HEK293 (cell line): ENCODE results near the gene KRTAP4-16.
A peak's percentile ranks its signal among the peaks of the same experiment; 100 is the strongest.
"Not testable (repeated sequence)": the region's sequence is repeated elsewhere in the genome, so short reads cannot be mapped to it uniquely, and the experiment has no call there.

Experiments
- CTCF ChIA-PET: fragments of 350-600 bp; formaldehyde crosslinking; extraction: SDS; loops from one replicate; lab custom pipeline; 2021; ENCODE audit warnings: antibody characterized with exemption; lab: Yijun Ruan, JAX
- POLR2A ChIA-PET: fragments of 300-600 bp; formaldehyde crosslinking; extraction: SDS; loops from one replicate; lab custom pipeline; 2020; ENCODE audit warnings: antibody characterized with exemption, inconsistent platforms; lab: Yijun Ruan, JAX
- H3K27ac ChIP-seq: fragments of 200-500 bp; sonication (Bioruptor generic); 2 replicates; pipeline ENCODE4 v1.5.1; 2014; ENCODE audit warnings: low read depth, low read length, control low read depth, inconsistent platforms; ENCODE audit errors: extremely low read depth
- H3K36me3 ChIP-seq, 2 experiments: fragments of 200-500 bp in 1 of 2; sonication (Bioruptor generic) in 1 of 2; 1 replicate in 1 of 2; 2 replicates in 1 of 2; pipeline ENCODE4 v1.5.1; 2014 to 2017; ENCODE audit warnings: inconsistent platforms in 2 of 2, low read length in 2 of 2; ENCODE audit not compliant: control insufficient read depth in 2 of 2, insufficient read depth in 1 of 2
- H3K4me1 ChIP-seq: fragments of 200-500 bp; sonication (Bioruptor generic); 2 replicates; pipeline ENCODE4 v1.5.1; 2014; ENCODE audit warnings: mild to moderate bottlenecking, low read length, inconsistent platforms; ENCODE audit not compliant: control insufficient read depth, insufficient read depth
- H3K4me3 ChIP-seq: 2 replicates; pipeline ENCODE4 v1.5.1; 2011; ENCODE audit warnings: low read depth, mild to moderate bottlenecking, control low read depth, low read length, moderate library complexity
- H3K9me3 ChIP-seq: fragments of 200-500 bp; sonication (Bioruptor generic); 2 replicates; pipeline ENCODE4 v1.5.1; 2014; ENCODE audit warnings: low read depth, low read length, inconsistent platforms; ENCODE audit not compliant: control insufficient read depth, insufficient read depth
- EGR2 ChIP-seq: fragments of 450-650 bp; formaldehyde crosslinking; IDR thresholded peaks from 2 replicates; pipeline ENCODE4 v1.5.1; 2016; ENCODE audit warnings: low read depth, missing biosample characterization, missing genetic modification characterization
- GLIS1 ChIP-seq: fragments of 450-650 bp; formaldehyde crosslinking; IDR thresholded peaks from 2 replicates; pipeline ENCODE4 v1.5.1; 2016; ENCODE audit warnings: missing biosample characterization, missing genetic modification characterization
- SCRT2 ChIP-seq: fragments of 450-650 bp; formaldehyde crosslinking; IDR thresholded peaks from 2 replicates; pipeline ENCODE4 v1.5.1; 2016; ENCODE audit warnings: missing biosample characterization, missing genetic modification characterization
- SETDB1 ChIP-seq: IDR thresholded peaks from one replicate; pipeline ENCODE4 v1.6.1; 2017; ENCODE audit warnings: mild to moderate bottlenecking, low read length, moderate library complexity, mixed read lengths; ENCODE audit not compliant: insufficient read length
- WT1 ChIP-seq: fragments of 450-650 bp; formaldehyde crosslinking; IDR thresholded peaks from 2 replicates; pipeline ENCODE4 v1.5.1; 2016; ENCODE audit warnings: missing biosample characterization, missing genetic modification characterization
- ZBTB1 ChIP-seq: fragments of 450-650 bp; formaldehyde crosslinking; IDR thresholded peaks from 2 replicates; pipeline ENCODE4 v1.5.1; 2016; ENCODE audit warnings: missing biosample characterization, missing genetic modification characterization
- ZNF112 ChIP-seq: fragments of 450-650 bp; formaldehyde crosslinking; IDR thresholded peaks from 2 replicates; pipeline ENCODE4 v1.5.0; 2017; ENCODE audit warnings: missing biosample characterization, missing genetic modification characterization
- ZNF132 ChIP-seq: fragments of 450-650 bp; formaldehyde crosslinking; IDR thresholded peaks from 2 replicates; pipeline ENCODE4 v1.5.1; 2017; ENCODE audit warnings: missing biosample characterization, missing genetic modification characterization, borderline replicate concordance
- ZNF133 ChIP-seq: fragments of 450-650 bp; formaldehyde crosslinking; IDR thresholded peaks from 2 replicates; pipeline ENCODE4 v1.5.1; 2016; ENCODE audit warnings: missing biosample characterization, missing genetic modification characterization
- ZNF148 ChIP-seq: fragments of 450-650 bp; formaldehyde crosslinking; IDR thresholded peaks from 2 replicates; pipeline ENCODE4 v1.5.0; 2017; ENCODE audit warnings: missing biosample characterization, missing genetic modification characterization, borderline replicate concordance
- ZNF155 ChIP-seq: fragments of 450-650 bp; formaldehyde crosslinking; IDR thresholded peaks from 2 replicates; pipeline ENCODE4 v1.5.1; 2016; ENCODE audit warnings: missing biosample characterization, missing genetic modification characterization
- ZNF16 ChIP-seq: fragments of 450-650 bp; formaldehyde crosslinking; IDR thresholded peaks from 2 replicates; pipeline ENCODE4 v1.5.1; 2016; ENCODE audit warnings: low read depth, missing biosample characterization, missing genetic modification characterization
- ZNF174 ChIP-seq: fragments of 450-650 bp; formaldehyde crosslinking; IDR thresholded peaks from 2 replicates; pipeline ENCODE4 v1.5.0; 2017; ENCODE audit warnings: missing biosample characterization, mild to moderate bottlenecking, missing genetic modification characterization
- ZNF221 ChIP-seq: fragments of 450-650 bp; formaldehyde crosslinking; IDR thresholded peaks from 2 replicates; pipeline ENCODE4 v1.5.1; 2017; ENCODE audit warnings: missing biosample characterization, missing genetic modification characterization, borderline replicate concordance
- ZNF24 ChIP-seq: fragments of 450-650 bp; formaldehyde crosslinking; IDR thresholded peaks from 2 replicates; pipeline ENCODE4 v1.5.1; 2016; ENCODE audit warnings: missing biosample characterization, missing genetic modification characterization
- ZNF391 ChIP-seq: fragments of 450-650 bp; formaldehyde crosslinking; IDR thresholded peaks from 2 replicates; pipeline ENCODE4 v1.5.1; 2016; ENCODE audit warnings: low read depth, missing biosample characterization, missing genetic modification characterization, borderline replicate concordance
- ZNF394 ChIP-seq: fragments of 450-650 bp; formaldehyde crosslinking; IDR thresholded peaks from 2 replicates; pipeline ENCODE4 v1.5.1; 2016; ENCODE audit warnings: missing biosample characterization, missing genetic modification characterization, mild to moderate bottlenecking, moderate library complexity, borderline replicate concordance
- ZNF423 ChIP-seq: fragments of 450-650 bp; formaldehyde crosslinking; IDR thresholded peaks from 2 replicates; pipeline ENCODE4 v1.5.1; 2016; ENCODE audit warnings: missing biosample characterization, missing genetic modification characterization
- ZNF549 ChIP-seq: fragments of 450-650 bp; IDR thresholded peaks from 2 replicates; pipeline ENCODE4 v1.5.1; 2018; ENCODE audit warnings: missing biosample characterization, missing genetic modification characterization, mild to moderate bottlenecking, inconsistent platforms, moderate library complexity
- ZNF555 ChIP-seq: fragments of 450-650 bp; formaldehyde crosslinking; conservative IDR thresholded peaks from 2 replicates; pipeline ENCODE4 v1.5.1; 2017; ENCODE audit warnings: missing biosample characterization, mild to moderate bottlenecking, missing genetic modification characterization, inconsistent platforms
- ZNF629 ChIP-seq: fragments of 450-650 bp; formaldehyde crosslinking; IDR thresholded peaks from 2 replicates; pipeline ENCODE4 v1.5.1; 2017; ENCODE audit warnings: missing biosample characterization, missing genetic modification characterization
- ZNF660 ChIP-seq: fragments of 450-650 bp; IDR thresholded peaks from 2 replicates; pipeline ENCODE4 v1.5.1; 2018; ENCODE audit warnings: missing biosample characterization, mild to moderate bottlenecking, missing genetic modification characterization
- ZSCAN5A ChIP-seq: fragments of 450-650 bp; formaldehyde crosslinking; IDR thresholded peaks from 2 replicates; pipeline ENCODE4 v1.5.1; 2016; ENCODE audit warnings: missing biosample characterization, missing genetic modification characterization

The KRTAP4-16 gene

DNA sequence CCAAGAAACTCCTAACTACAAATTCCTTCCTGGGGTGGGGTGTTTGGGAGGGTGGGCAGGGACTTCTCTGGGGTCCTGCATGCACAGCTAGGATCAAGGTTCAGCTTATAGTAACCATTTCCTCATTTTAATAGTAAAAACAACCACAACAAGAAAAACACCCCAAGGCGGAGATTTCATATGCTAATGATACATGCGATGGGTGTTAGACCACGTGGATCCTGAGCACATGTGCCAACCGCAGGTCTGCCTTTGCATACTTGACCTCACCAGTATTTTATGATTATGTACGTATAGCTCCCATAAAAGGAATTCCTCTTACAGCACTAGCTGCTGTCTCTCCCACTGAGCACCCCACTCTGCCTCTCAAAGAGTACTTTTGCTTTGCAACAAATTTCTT, 14.3 kb upstream of the KRTAP4-16 start:
- POLR2A ChIA-PET = no interaction called here
- CTCF ChIA-PET = no interaction called here
- TF ChIP-seq ZNF391 = no peak
- TF ChIP-seq WT1 (tag by site-specific recombination) = no peak
- TF ChIP-seq ZNF155 (tag by site-specific recombination) = no peak
- no peak for TF ChIP-seq ZNF16 (tag by site-specific recombination)
- TF ChIP-seq ZNF394 (tag by site-specific recombination) = no peak
- TF ChIP-seq ZBTB1 = no peak
- TF ChIP-seq ZNF174 (tag by site-specific recombination) = no peak
- no peak for TF ChIP-seq ZNF660 (tag by site-specific recombination)
- no peak for TF ChIP-seq GLIS1 (tag by site-specific recombination)
- TF ChIP-seq ZNF24 (tag by site-specific recombination) = no peak
- no peak for TF ChIP-seq ZNF148 (tag by site-specific recombination)

GRCh38 chr17:41111151-41111885, 9.3 kb upstream of the KRTAP4-16 start:
- ChIA-PET CTCF (no interaction called here), POLR2A (no interaction called here)
- H3K4me3 ChIP-seq = no peak overlapping the region
- no peaks in the 10 kb centered on the region for H3K9me3 ChIP-seq
- TF ChIP-seq ZNF112 (tag by site-specific recombination) (no peak), ZNF549 (no peak), EGR2 (no peak), ZNF132 (tag by site-specific recombination) (no peak), SETDB1 (peak; percentile 82)
- no peaks in the 10 kb centered on the region for H3K36me3 ChIP-seq
- H3K4me1 ChIP-seq = no peaks in the 10 kb centered on the region
- H3K27ac ChIP-seq = no peak overlapping the region

More for the DNA sequence above, 14.3 kb upstream of the KRTAP4-16 start:
- Histone ChIP-seq H3K4me1 (no peaks in the 10 kb centered on the region), H3K36me3 (no peaks in the 10 kb centered on the region), H3K9me3 (no peaks in the 10 kb centered on the region), H3K4me3 (no peak overlapping the region), H3K27ac (no peak overlapping the region)

DNA sequence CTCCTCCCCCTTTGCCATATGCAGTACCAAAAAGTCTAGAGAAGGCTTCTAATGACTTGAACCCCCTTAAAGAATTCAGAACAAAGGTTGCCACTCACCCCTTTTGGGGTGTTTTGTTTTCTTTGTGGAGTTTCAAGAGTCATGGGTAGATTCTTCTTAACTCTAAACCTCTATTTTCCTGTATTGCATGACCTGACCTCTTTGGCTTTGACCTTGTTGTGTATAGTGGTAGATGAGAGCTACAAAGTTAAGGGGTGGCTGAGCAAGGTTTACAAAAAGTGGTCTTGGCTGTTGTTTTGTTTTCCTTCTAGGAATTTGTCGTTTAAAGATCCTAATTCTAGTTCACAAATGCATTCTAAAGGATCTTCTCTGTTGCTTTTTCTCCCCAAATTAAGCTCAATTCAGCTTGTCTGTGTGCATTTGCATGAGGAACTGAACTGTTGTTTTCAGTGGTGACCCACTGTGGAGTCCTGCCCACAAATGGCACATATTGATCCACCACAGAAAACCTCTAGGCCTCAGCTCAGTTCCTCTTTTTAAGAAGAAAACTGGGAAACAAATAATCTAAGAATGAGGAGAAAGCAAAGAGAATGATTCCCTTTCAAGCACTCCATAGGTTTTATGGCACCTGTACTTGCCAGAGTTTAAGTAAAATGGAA, 6.8 kb upstream of the KRTAP4-16 start:
- H3K4me3 ChIP-seq, CTCF ChIA-PET, POLR2A ChIA-PET, H3K4me1 ChIP-seq, H3K36me3 ChIP-seq, H3K9me3 ChIP-seq, H3K27ac ChIP-seq: not testable (repeated sequence)

DNA sequence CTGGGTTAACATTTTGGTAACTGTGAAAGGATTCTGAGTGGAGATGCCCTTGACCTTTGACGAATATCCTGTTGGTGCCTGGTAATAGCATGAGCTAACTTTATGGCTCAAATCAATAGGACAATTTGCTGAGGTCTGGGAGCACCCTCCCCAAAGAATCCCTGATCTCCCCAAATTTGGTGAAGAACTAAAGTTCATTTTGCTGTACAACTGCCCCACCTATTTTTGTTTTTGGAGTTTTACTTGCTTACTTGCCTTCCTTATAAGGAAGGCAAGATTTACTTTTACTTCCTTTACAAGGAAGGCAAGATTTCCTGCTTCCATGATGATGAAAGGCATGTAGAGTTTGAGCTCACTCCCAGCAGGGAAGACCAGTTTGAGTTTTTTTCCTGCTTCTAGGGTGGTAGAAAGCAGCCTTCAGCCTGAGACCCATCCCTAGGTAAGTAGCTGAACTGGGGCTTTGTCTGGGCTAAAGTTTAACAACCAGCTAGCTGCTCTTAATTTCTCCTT, 6.0 kb upstream of the KRTAP4-16 start:
- Histone ChIP-seq H3K9me3 (no peaks in the 10 kb centered on the region), H3K4me1 (no peaks in the 10 kb centered on the region), H3K27ac (no peak overlapping the region), H3K36me3 (no peaks in the 10 kb centered on the region), H3K4me3 (no peak overlapping the region)
- TF ChIP-seq ZNF555 (tag by site-specific recombination) (no peak), ZNF155 (tag by site-specific recombination) (no peak), ZNF629 (tag by site-specific recombination) (no peak), ZNF221 (no peak), ZNF423 (no peak), ZBTB1 (no peak), ZNF133 (tag by site-specific recombination) (no peak), SCRT2 (tag by site-specific recombination) (no peak), ZSCAN5A (tag by site-specific recombination) (no peak)
- POLR2A ChIA-PET = no interaction called here
- CTCF ChIA-PET = no interaction called here
